Esophagus muscularis mucosa (tissue), 4 donors: ENCODE measurements around the gene TRAPPC11. TPM values are rescaled to one million over a fixed set of nuclear protein-coding genes. Genes with fewer than 3 reads are reported as not detected.

ENCODE experiments used
- DNase-seq: peaks from one replicate; pipeline ENCODE4 v3.0.0-alpha.2; 2017; ENCODE audit errors: extremely low spot score
- H3K27ac ChIP-seq, 4 donors: fragments of 200-600 bp; sonication (generic); replicated peaks in 1 of 4; 1 replicate in 3 of 4; 2 replicates in 1 of 4; pipeline ENCODE4 v1.5.1; 2016 to 2019; ENCODE audit warnings: mild to moderate bottlenecking in 1 of 4
- H3K27me3 ChIP-seq, 4 donors: fragments of 200-600 bp; sonication (generic); one replicate each; pipeline versions ENCODE4 v1.5.1 to v1.6.0; 2016 to 2019
- H3K36me3 ChIP-seq, 4 donors: fragments of 200-600 bp; sonication (generic); one replicate each; pipeline ENCODE4 v1.5.1; 2016 to 2019
- H3K4me1 ChIP-seq, 4 donors: fragments of 200-600 bp; sonication (generic); one replicate each; pipeline ENCODE4 v1.5.1; 2016 to 2019
- H3K4me3 ChIP-seq, 4 donors: fragments of 200-600 bp; sonication (generic); 1 replicate in 2 of 4; 2 replicates in 2 of 4; pipeline ENCODE4 v1.5.1; 2016 to 2019; ENCODE audit warnings: mild to moderate bottlenecking in 4 of 4, moderate library complexity in 1 of 4
- H3K9me3 ChIP-seq, 4 donors: fragments of 200-600 bp; sonication (generic); 1 replicate in 3 of 4; 2 replicates in 1 of 4; pipeline ENCODE4 v1.5.1; 2016 to 2019
- CTCF ChIP-seq, 3 experiments: fragments of 200-600 bp in 2 of 3; fragments of 450-650 bp in 1 of 3; sonication (generic) in 2 of 3; IDR thresholded peaks; one replicate each; pipeline ENCODE4 v1.5.1; 2017 to 2019; ENCODE audit warnings: antibody characterized with exemption in 3 of 3, mild to moderate bottlenecking in 2 of 3, moderate library complexity in 1 of 3
- EP300 ChIP-seq: sonication (generic); formaldehyde crosslinking; IDR thresholded peaks from one replicate; pipeline ENCODE4 v1.6.1; 2017; ENCODE audit warnings: antibody characterized with exemption
- POLR2A ChIP-seq: fragments of 450-650 bp; IDR thresholded peaks from one replicate; pipeline ENCODE4 v1.6.1; 2017; ENCODE audit warnings: antibody characterized with exemption, moderate library complexity, mild to moderate bottlenecking, low read depth
- POLR2AphosphoS5 ChIP-seq, 2 donors: sonication (generic); formaldehyde crosslinking; IDR thresholded peaks; one replicate each; pipeline ENCODE4 v1.6.1; 2017; ENCODE audit warnings: antibody characterized with exemption in 2 of 2
- WGBS: methylation state at CpG from one replicate; pipeline ENCODE4 v1.1.5; 2018; 5-methylcytosine and 5-hydroxymethylcytosine counted together
- intact Hi-C: fragments of 100-400 bp; cut with DNase I; formaldehyde crosslinking; loops from one replicate; pipeline ENCODE4 v1.15.1; 2023
- total RNA-seq, 4 donors: library from RNA; depleted of rRNA; stranded (reverse); fragments of >200 nt; gene quantifications; one replicate each; pipeline versions ENCODE4 v1.1.0 to v1.2.1, GENCODE V29; 2016

TRAPPC11 gene
- total RNA-seq, 4 donors from 2014 or later = 35.6 to 42.8 (median 39.7) TPM

- 8% methylated on average over 10 of the region's 10 CpGs for WGBS
- Histone ChIP-seq H3K36me3 (peaks cover 0 to 25% (median 8%) of the 10 kb centered on the region in 4 donors), H3K9me3 (no peaks in the 10 kb centered on the region), H3K27me3 (no peaks in the 10 kb centered on the region), H3K27ac (peak overlapping the region; percentile 86 to 94 (median 91)), H3K4me3 (peak overlapping the region; percentile 74 to 98 (median 89)), H3K4me1 (peaks cover 20 to 49% (median 43%) of the 10 kb centered on the region in 4 donors)
- no peak for DNase-seq
- intact Hi-C loops = loop anchor here (2.0 to 10.0 kb wide), 3 partner anchors 55 to 187 kb away; no protein-coding TSS in a partner anchor
- TF ChIP-seq POLR2A = no peak
- TF ChIP-seq POLR2AphosphoS5 (IDR thresholded peaks at IDR 0.05) = no peak
- TF ChIP-seq CTCF (IDR thresholded peaks at IDR 0.05) = no peak
- TF ChIP-seq EP300 = no peak
These were observed 764 bp downstream of the TRAPPC11 start for GRCh38 chr4:183659872-183660242.

- Histone ChIP-seq H3K36me3 (peaks cover 37 to 73% (median 63%) of the 10 kb centered on the region in 4 donors), H3K27ac (no peak overlapping the region), H3K4me1 (peaks cover 0 to 12% (median 11%) of the 10 kb centered on the region in 4 donors), H3K27me3 (no peaks in the 10 kb centered on the region), H3K9me3 (no peaks in the 10 kb centered on the region), H3K4me3 (no peak overlapping the region)
- no peak for DNase-seq
- 85% methylated on average over 1 of the region's 1 CpG for WGBS
- intact Hi-C loops = no loop called here
- no peak for TF ChIP-seq POLR2AphosphoS5 (IDR thresholded peaks at IDR 0.05)
- no peak for TF ChIP-seq POLR2A
- TF ChIP-seq CTCF (IDR thresholded peaks at IDR 0.05) = no peak
These were observed 7.0 kb downstream of the TRAPPC11 start for GRCh38 chr4:183666088-183666487.

GRCh38 chr4:183670251-183670650 is 11.2 kb downstream of the TRAPPC11 start:
- Histone ChIP-seq H3K36me3 (peaks cover 36 to 91% (median 72%) of the 10 kb centered on the region in 4 donors), H3K4me1 (no peaks in the 10 kb centered on the region), H3K9me3 (no peaks in the 10 kb centered on the region), H3K27me3 (no peaks in the 10 kb centered on the region), H3K27ac (no peak overlapping the region), H3K4me3 (no peak overlapping the region)
- 76% methylated on average over 3 of the region's 3 CpGs for WGBS
- no peak for DNase-seq
- intact Hi-C loops = no loop called here
- TF ChIP-seq CTCF (IDR thresholded peaks at IDR 0.05) = no peak
- no peak for TF ChIP-seq POLR2AphosphoS5 (IDR thresholded peaks at IDR 0.05)
- no peak for TF ChIP-seq EP300
- TF ChIP-seq POLR2A = no peak

GRCh38 chr4:183670960-183671555 is 12.0 kb downstream of the TRAPPC11 start:
- no peaks in the 10 kb centered on the region for H3K4me1 ChIP-seq
- peaks cover 33 to 92% (median 68%) of the 10 kb centered on the region in 4 donors for H3K36me3 ChIP-seq
- WGBS = 91% methylated on average over 12 of the region's 12 CpGs

More at GRCh38 chr4:183670960-183671555, 12.0 kb downstream of the TRAPPC11 start:
- H3K9me3 ChIP-seq = no peaks in the 10 kb centered on the region
- H3K27me3 ChIP-seq = no peaks in the 10 kb centered on the region
- intact Hi-C loops = no loop called here
- H3K4me3 ChIP-seq = no peak overlapping the region
- no peak for DNase-seq
- no peak for TF ChIP-seq POLR2A
- TF ChIP-seq POLR2AphosphoS5 (IDR thresholded peaks at IDR 0.05) = no peak
- TF ChIP-seq EP300 = no peak
- TF ChIP-seq CTCF (IDR thresholded peaks at IDR 0.05) = no peak
- no peak overlapping the region for H3K27ac ChIP-seq
